Activated CD4-positive, alpha-beta T cell treated with anti-CD3 and anti-CD28 coated beads, Interleukin-2, Interleukin-4, amounts not matched to agents 100 ng/mL and 50 ng/mL, durations not matched to agents 16 hours and 8 hours (primary cell): ENCODE results near the gene CEACAM8.
"Not testable (repeated sequence)": the region's sequence is repeated elsewhere in the genome, so short reads cannot be mapped to it uniquely, and the experiment has no call there.

Experiments
- DNase-seq: peaks from one replicate; pipeline ENCODE4 v3.0.0-alpha.2; 2020; ENCODE audit warnings: low spot score

Gene CEACAM8

DNA sequence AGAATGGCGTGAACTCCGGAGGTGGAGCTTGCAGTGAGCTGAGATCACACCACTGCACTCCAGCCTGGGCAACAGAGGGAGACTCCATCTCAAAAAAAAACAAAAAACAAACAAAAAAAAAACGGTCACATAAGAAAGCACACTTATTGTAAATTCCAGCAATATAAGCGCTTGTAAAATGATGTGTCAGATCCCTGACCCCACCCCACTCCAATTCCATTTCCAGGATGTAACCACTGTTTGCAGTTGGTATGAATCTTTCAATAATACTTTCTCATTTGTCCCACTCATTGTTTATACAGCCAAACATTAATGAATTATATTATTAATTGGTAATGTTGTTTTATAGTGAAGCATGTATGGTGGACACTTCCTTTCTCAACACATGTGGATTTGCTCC is 50.6 kb downstream of the CEACAM8 start:
- DNase-seq = no peak

DNA sequence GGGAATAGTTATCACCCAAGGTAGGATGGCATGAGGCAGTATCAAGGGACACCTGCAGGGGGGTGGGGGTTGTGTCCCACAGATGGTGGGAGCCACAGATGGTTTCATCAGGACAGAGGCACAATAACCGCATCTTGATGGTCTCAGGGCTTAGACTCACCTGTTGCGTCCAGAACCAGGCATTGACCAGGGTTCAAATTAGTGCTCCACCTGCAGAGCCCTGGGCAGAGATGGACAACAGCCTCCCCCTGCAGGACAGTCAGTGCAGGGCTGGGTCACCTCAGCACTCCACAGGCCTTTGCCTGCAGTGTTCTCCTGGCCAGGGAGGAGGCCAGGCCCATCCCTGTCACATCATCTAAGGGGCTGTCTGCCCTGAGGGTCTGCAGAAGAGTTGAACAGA is 51.9 kb downstream of the CEACAM8 start:
- no peak for DNase-seq

DNA sequence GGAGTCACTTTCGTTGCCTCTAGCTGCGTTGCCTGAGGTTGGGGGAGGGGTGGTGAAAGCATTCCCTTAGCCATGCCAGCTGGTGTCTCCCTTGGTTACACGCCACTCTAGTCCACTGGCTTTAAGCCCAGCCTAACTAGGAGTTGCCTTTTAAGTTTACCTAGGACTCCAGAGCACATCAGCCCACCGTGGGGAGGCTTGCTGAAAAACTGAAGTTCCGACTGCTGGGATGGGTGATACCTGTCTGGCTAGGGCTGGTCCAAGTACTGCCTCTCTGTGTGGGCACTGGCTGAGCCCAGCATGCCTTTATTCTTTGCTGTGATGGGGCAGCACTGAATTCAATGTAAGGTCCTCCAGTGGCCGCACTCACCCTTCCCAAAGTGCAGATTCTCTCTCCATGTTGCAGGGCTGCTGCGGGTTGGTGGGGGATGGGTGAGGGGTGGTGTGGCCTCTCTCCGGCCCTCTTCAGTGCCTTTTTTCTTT is 54.6 kb downstream of the CEACAM8 start:
- DNase-seq = no peak

DNA sequence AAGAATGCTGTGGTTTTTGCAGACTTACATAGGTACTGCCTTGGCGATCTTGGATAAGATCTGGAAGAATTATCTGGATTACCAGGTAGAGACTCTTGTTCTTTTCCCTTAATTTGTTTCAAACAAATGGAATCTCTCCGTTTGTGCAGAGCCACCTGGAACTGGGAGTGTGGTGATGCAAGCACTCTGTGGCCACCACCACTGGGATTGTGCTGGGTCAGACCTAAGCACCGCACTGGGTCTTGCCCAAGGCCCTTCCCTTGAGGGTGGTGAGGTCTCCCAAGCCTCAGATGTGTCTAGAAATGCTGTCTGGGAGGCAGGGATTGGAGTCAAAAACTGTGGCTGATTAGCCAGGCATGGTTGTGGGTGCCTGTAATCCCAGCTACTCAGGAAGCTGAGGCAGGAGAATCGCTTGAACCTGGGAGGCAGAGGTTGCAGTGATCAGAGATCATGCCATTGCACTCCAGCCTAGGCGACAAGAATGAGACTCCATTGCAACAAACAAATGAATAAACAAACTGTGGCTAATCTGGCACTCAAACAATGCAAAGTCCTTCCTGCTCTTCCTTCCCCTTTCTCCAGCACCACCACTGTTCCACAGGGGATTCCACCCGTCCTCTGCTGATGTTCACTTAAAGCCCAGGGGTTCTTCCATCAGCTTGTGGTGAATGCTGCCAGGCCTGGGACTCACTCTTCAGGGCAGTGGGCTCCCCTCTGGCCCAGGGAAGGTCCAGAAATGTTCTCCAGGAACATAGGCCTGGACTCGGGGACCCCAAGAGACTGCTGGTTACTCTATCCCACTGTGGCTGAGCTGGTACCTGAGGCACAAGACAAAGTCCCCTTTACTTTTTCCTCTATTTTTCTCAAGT is 55.6 kb downstream of the CEACAM8 start:
- no peak for DNase-seq

DNA sequence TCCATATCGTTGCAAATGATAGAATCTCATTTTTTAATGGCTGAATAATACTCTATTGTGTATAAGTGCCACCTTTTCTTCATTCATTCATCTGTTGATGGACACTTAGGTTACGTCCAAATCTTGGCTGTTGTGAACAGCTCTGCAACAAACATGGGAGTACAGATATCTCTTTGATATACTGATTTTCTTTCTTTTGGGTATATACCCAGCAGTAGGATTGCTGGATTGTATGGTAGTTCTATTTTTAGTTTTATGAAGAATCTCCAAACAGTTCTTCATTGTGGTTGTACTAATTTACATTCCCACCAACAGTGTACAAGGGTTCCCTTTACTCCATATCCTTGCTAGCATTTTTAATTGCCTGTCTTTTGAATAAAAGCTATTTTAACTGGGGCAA is 59.4 kb downstream of the CEACAM8 start:
- DNase-seq = not testable (repeated sequence)

DNA sequence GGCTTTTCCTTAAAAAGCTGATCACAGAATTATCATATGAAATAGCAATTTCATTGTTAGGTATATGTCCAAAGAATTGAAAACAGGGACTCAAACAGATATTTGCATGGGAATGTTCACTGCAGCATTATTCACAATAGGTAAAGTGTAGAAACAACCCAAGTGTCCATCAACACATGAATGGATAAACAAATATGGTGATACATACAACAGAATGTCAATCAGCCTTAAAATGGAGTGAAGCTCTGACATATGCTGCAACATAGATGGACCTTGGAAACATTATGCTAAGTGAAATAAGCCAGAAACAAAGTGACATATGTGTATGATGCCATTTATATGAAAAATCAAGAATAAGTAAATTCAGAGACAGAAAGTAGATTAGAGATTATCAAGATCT is 60.3 kb downstream of the CEACAM8 start:
- no peak for DNase-seq

DNA sequence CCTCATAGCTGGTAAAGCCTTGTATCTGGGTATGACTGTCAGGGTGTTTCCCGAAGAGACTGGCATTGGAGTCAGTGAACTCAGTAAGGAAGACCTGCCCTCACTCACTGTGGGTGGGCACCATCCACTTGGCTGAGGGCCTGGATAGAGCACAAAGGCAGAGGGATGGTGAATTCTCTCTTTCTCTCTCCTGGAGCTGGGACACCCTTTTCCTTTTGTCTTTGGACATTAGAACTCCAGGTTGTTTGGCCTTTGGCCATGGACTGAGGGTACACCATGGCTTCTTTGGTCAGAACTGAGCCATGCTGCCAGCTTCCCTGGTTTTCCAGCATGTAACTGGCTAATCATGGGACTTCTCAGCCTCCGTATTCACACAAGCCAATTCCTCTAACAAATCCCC is 61.8 kb downstream of the CEACAM8 start:
- DNase-seq = no peak

DNA sequence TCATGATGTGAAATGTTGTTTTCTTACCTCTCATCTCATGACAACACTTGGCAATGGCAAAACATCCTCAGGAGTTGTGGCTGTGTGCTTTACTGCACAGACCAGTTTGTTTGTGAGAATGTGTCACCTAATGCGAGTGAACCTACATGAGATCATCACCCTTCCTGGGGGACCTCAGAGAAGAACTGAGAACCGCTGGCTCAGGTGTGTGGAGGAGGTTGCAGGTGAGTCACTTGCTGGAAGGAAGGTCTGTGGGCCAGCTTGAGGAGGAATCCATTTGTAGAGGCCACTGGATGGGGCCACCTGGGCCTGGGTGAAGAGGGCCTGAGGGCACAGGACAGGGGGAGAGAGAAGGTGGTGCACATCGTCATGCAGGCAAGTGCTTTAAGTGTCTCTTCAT is 63.4 kb downstream of the CEACAM8 start:
- no peak for DNase-seq
